Measurements from ENCODE around the gene EYS. TPM values are rescaled to one million over a fixed set of nuclear protein-coding genes. Genes with fewer than 3 reads are reported as not detected.

EYS gene
- polyA plus RNA-seq, 1 of the 3 experiments (the other 2 are of a cell fraction), result 0.05 TPM

DNA sequence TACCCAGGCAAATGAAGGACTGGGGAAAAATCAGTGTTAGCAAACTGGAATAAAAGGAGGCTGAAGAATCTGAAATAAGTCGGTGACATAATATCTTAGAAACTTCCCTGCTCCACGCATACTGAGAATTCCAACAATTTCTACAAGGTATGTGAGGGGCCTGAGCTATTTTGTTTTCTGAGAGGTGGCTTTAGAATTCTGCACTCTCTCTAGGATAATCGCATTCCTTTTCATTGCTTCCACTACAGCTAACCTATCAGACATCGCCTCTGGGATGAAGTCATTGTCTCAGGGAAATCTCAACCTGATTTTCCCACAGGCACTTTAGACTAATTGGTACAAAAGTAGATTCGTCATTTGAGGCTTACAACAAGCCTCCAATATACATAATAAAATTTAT is 1330.6 kb downstream of the EYS start:
- Histone ChIP-seq H3K4me2 (no peak overlapping the region), H3K9me2 (no peaks in the 10 kb centered on the region), H3K4me3 (ENCODE audit: low read depth in 2 of 2, low read length in 1 of 2) (no peak overlapping the region), H3K4me1 (ENCODE audit: control insufficient read depth in 1 of 2, insufficient read depth in 2 of 2, low read depth in 1 of 2, low read length in 1 of 2) (no peaks in the 10 kb centered on the region), H3K27ac (ENCODE audit: low read depth in 2 of 2, low read length in 1 of 2) (no peak overlapping the region), H3K27me3 (ENCODE audit: insufficient read depth) (no peaks in the 10 kb centered on the region), H4K20me1 (ENCODE audit: insufficient read depth) (no peaks in the 10 kb centered on the region), H3F3A (replicated peaks; ENCODE audit: insufficient read depth) (no peaks in the 10 kb centered on the region), H3K79me2 (ENCODE audit: insufficient read depth) (no peaks in the 10 kb centered on the region), H3K9ac (no peak overlapping the region), H2AFZ (ENCODE audit: low read depth) (no peak overlapping the region), H3K36me3 (replicated peaks in 1 of 2; ENCODE audit: control insufficient read depth in 1 of 2, insufficient read depth in 2 of 2, low read length in 1 of 2) (no peaks in the 10 kb centered on the region), H3K9me3 (no peaks in the 10 kb centered on the region)
- DNase-seq, result no peak
- ChIA-PET POLR2A (no interaction called here), CTCF (no interaction called here)
- WGBS (ENCODE audit: low lambda C conversion rate), result 49% methylated on average over 5 of the region's 5 CpGs
- TF ChIP-seq ELF1 (IDR thresholded peaks at IDR 0.05) (no peak), RAD21 (IDR thresholded peaks at IDR 0.05; ENCODE audit: low read length) (no peak), TCF12 (IDR thresholded peaks at IDR 0.05) (no peak)

DNA sequence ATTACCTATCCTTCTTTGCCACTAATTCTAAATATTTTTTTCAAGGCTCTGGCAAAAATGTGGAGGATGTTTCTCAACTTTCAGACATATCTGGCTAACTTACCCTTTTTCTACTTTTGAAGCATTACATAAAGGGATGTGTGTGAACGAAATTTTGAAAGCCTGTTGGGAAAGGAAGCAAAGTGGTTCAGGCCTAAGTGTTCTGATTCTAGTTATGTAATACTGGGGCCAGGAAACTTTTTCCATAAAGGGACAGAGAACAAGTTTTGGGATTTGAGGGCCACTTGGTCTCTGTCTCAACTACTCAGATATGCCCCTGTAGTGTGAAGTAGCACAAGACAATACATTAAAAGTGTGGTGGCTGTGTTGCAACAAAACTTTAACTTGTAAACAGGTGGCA is 1349.6 kb downstream of the EYS start:
- H3K4me3 ChIP-seq (ENCODE audit: low read depth in 2 of 2, low read length in 1 of 2), result no peak overlapping the region
- DNase-seq, result no peak
- no peak overlapping the region for H3K9ac ChIP-seq
- H3K9me3 ChIP-seq, result no peaks in the 10 kb centered on the region
- H3K36me3 ChIP-seq (replicated peaks in 1 of 2; ENCODE audit: control insufficient read depth in 1 of 2, insufficient read depth in 2 of 2, low read length in 1 of 2), result no peaks in the 10 kb centered on the region
- no peaks in the 10 kb centered on the region for H3K9me2 ChIP-seq
- ChIA-PET CTCF (no interaction called here), POLR2A (no interaction called here)
- no peak overlapping the region for H3K4me2 ChIP-seq
- no peak overlapping the region for H3K27ac ChIP-seq (ENCODE audit: low read depth in 2 of 2, low read length in 1 of 2)
- H3K79me2 ChIP-seq (ENCODE audit: insufficient read depth), result no peaks in the 10 kb centered on the region
- no peaks in the 10 kb centered on the region for H4K20me1 ChIP-seq (ENCODE audit: insufficient read depth)
- H3K4me1 ChIP-seq (ENCODE audit: control insufficient read depth in 1 of 2, insufficient read depth in 2 of 2, low read depth in 1 of 2, low read length in 1 of 2), result no peaks in the 10 kb centered on the region
- no peak overlapping the region for H2AFZ ChIP-seq (ENCODE audit: low read depth)
- H3F3A ChIP-seq (replicated peaks; ENCODE audit: insufficient read depth), result no peaks in the 10 kb centered on the region
- no peaks in the 10 kb centered on the region for H3K27me3 ChIP-seq (ENCODE audit: insufficient read depth)
- WGBS (ENCODE audit: low lambda C conversion rate), result 13% methylated on average over 1 of the region's 1 CpG
- no peak for TF ChIP-seq POLR2AphosphoS5 (IDR thresholded peaks at IDR 0.05; ENCODE audit: low read depth, low read length)
- TF ChIP-seq EP300 (IDR thresholded peaks at IDR 0.05; ENCODE audit: borderline replicate concordance in 1 of 2, low read depth in 1 of 2, low read length in 1 of 2), result no peak
- TF ChIP-seq TEAD4 (IDR thresholded peaks at IDR 0.05; ENCODE audit: borderline replicate concordance, insufficient read depth), result no peak
- TF ChIP-seq GATA2 (CRISPR knock-in tag; IDR thresholded peaks at IDR 0.05), result no peak
- TF ChIP-seq MEF2A (IDR thresholded peaks at IDR 0.05; ENCODE audit: borderline replicate concordance, low read depth), result no peak
- TF ChIP-seq NRF1 (IDR thresholded peaks at IDR 0.05; ENCODE audit: low read depth, low read length), result no peak
- TF ChIP-seq FOXM1 (IDR thresholded peaks at IDR 0.05; ENCODE audit: low read depth), result no peak
- TF ChIP-seq RXRA (IDR thresholded peaks at IDR 0.05; ENCODE audit: borderline replicate concordance, low read depth), result no peak
- no peak for TF ChIP-seq SMC3 (IDR thresholded peaks at IDR 0.05; ENCODE audit: low read depth, low read length)
- TF ChIP-seq EZH2phosphoT487 (IDR thresholded peaks at IDR 0.05; ENCODE audit: borderline replicate concordance, low read depth), result no peak

GRCh38 chr6:64347411-64347810 is 1359.6 kb downstream of the EYS start:
- Histone ChIP-seq H3K27ac (ENCODE audit: low read depth in 2 of 2, low read length in 1 of 2) (no peak overlapping the region), H4K20me1 (ENCODE audit: insufficient read depth) (no peaks in the 10 kb centered on the region), H3K4me2 (no peak overlapping the region), H3K4me1 (ENCODE audit: control insufficient read depth in 1 of 2, insufficient read depth in 2 of 2, low read depth in 1 of 2, low read length in 1 of 2) (no peaks in the 10 kb centered on the region), H3K79me2 (ENCODE audit: insufficient read depth) (no peaks in the 10 kb centered on the region), H3K36me3 (replicated peaks in 1 of 2; ENCODE audit: control insufficient read depth in 1 of 2, insufficient read depth in 2 of 2, low read length in 1 of 2) (no peaks in the 10 kb centered on the region), H3K9me3 (no peaks in the 10 kb centered on the region), H3F3A (replicated peaks; ENCODE audit: insufficient read depth) (no peaks in the 10 kb centered on the region), H3K27me3 (ENCODE audit: insufficient read depth) (no peaks in the 10 kb centered on the region), H3K9ac (no peak overlapping the region), H3K4me3 (ENCODE audit: low read depth in 2 of 2, low read length in 1 of 2) (no peak overlapping the region), H3K9me2 (no peaks in the 10 kb centered on the region), H2AFZ (ENCODE audit: low read depth) (no peak overlapping the region)
- ChIA-PET CTCF (interaction anchor here (1.1 kb wide), 1 partner anchor 335 kb away, joined by 4 read pairs; no protein-coding TSS in a partner anchor), POLR2A (no interaction called here)
- no peak for DNase-seq
- 56% methylated on average over 1 of the region's 1 CpG for WGBS (ENCODE audit: low lambda C conversion rate)
- TF ChIP-seq TAF1 (IDR thresholded peaks at IDR 0.05; ENCODE audit: borderline replicate concordance, low read depth, low read length), result no peak
- TF ChIP-seq EZH2phosphoT487 (IDR thresholded peaks at IDR 0.05; ENCODE audit: borderline replicate concordance, low read depth), result no peak
- no peak for TF ChIP-seq REST (IDR thresholded peaks at IDR 0.05; ENCODE audit: low read depth, low read length)
- no peak for TF ChIP-seq JUND (IDR thresholded peaks at IDR 0.05)
- TF ChIP-seq RFX5 (IDR thresholded peaks at IDR 0.05; ENCODE audit: low read length), result no peak
- no peak for TF ChIP-seq TCF12 (IDR thresholded peaks at IDR 0.05)
- TF ChIP-seq POLR2AphosphoS5 (IDR thresholded peaks at IDR 0.05; ENCODE audit: low read depth, low read length), result no peak
- TF ChIP-seq NFIC (IDR thresholded peaks at IDR 0.05; ENCODE audit: borderline replicate concordance), result no peak
- TF ChIP-seq EP300 (IDR thresholded peaks at IDR 0.05; ENCODE audit: borderline replicate concordance in 1 of 2, low read depth in 1 of 2, low read length in 1 of 2), result no peak
- no peak for TF ChIP-seq CHD2 (IDR thresholded peaks at IDR 0.05; ENCODE audit: low read length, partially characterized antibody)
- no peak for TF ChIP-seq USF2 (IDR thresholded peaks at IDR 0.05; ENCODE audit: borderline replicate concordance, low read depth, low read length)

Measured in SK-N-SH (cell line).